GM21576 (cell line): ENCODE measurements around the gene PDS5A.
"Not testable (repeated sequence)": the region's sequence is repeated elsewhere in the genome, so short reads cannot be mapped to it uniquely, and the experiment has no call there.

ENCODE experiments used
- ATAC-seq: cut with Tn5 transposase; IDR thresholded peaks from one replicate; pipeline ENCODE4 v1.9.1; 2021; ENCODE audit warnings: mild to moderate bottlenecking, moderate library complexity; ENCODE audit not compliant: unreplicated experiment

Gene PDS5A

DNA sequence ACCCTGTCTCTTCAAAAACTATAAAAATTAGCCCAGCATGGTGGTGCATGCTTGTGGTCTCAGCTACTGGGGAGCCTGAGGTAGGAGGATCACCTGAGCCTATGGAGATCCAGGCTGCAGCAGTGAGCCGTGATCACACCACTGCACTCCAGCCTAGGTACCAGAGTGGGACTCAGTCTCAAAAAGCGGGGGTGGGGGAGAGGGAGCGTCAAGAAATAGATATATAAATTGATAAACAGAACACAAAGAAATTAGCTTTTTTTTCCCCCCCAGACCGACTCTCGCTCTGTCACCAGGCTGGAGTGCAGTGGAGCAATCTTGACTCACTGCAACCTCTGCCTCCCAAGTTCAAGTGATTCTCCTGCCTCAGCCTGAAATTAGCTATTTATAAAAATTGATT is 14.1 kb downstream of the PDS5A start:
- no peak for ATAC-seq

DNA sequence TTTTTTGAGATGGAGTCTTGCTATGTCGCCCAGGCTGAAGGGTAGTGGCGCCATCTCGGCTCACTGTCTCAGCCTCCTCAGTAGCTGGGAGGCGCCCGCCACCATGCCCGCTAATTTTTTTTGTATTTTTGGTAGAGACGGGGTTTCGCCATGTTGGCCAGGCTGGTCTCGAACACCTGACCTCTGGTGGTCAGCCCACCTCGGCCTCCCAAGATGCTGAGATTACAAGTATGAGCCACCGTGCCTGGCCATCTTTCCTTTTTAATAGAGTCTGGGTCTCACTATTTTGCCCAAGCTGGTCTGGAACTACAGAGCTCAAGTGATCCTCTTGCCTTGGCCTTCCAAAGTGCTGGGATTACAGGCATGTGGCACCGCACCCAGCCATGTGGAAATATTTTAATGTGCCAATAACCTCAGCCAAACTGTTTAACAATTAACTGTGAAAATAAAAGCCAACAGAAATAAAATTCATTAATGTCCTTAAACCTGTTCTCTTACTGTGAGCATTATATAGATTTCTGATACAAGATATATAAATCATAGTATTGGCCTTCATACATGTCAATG is 16.3 kb downstream of the PDS5A start:
- ATAC-seq: no peak

DNA sequence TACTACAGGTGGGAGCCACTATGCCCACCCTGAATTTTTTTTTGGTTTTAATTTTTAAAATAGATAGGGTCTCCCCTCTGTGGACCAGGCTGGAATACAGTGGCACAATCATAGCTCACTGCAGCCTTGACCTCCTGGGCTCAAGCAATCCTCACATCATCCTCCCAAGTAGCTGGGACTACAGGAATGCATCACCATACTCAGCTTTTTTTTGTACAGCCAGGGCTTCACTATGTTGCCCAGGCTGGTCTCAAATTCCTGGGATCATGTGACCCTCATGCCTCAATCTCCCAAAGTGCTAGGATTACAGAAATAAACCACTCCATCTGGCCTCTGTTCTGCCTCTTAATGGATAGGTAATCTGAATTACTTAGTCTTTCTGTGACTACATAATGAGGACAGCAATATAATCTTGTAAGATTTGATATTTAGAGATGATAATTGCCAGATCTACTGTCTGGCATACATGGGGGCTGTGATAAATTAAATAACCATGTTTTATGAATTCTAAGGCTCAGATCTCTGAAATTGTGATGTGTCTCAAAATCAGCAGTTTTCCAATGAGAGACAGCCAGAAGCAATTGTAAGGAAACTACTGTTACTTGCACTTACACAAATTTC is 26.7 kb downstream of the PDS5A start:
- no peak for ATAC-seq

DNA sequence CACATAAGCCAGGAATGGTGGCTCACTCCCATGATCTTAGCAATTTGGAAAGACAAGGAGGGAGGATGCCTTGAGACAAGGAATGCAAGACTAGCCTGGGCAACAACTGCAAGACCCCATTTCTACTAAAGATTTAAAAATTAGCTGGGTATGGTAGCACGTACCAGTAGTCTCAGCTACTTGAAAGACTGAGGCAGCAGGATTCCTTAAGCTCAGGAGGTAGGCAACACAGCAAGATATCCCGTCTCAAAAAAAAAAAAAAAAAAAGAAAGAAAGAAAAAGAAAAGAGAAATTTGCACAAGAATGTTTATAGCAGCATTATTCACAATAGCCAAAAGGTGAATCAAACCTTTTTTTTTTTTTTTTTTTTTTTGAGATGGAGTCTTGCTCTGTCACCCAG is 29.7 kb downstream of the PDS5A start:
- ATAC-seq: no peak

DNA sequence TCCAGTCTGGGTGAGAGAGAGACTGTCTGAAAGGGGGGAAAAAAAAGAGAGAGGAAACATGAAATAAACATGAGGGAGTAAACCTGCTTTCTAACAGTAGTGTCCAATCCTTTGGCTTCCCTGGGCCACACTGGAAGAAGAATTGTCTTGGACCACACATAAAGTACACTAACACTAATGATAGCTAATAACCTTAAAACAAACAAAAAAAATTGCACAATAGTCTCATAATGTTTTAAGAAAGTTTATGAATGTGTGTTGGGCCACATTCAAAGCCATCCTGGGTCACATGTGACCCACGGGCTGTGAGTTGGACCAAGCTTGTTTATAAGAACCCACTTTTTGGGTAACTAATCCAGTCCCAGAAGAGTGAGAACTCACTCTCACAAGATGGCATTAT is 30.3 kb downstream of the PDS5A start:
- ATAC-seq: no peak

DNA sequence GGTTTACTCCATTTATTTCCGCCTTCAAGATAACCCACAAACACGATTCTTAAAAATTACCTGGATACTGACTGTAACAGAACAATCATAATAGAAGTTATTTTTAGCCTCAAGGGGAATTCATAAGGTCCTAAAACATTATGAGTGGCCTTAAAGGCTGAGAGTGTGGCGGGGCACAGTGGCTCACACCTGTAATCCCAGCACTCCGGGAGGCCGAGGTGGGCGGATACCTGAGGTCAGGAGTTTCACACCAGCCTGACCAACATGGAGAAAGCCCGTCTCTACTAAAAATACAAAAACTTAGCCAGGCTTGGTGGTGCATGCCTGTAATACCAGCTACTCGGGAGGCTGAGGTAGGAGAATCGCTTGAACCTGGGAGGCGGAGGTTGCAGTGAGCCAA is 33.5 kb downstream of the PDS5A start:
- not testable (repeated sequence) for ATAC-seq

DNA sequence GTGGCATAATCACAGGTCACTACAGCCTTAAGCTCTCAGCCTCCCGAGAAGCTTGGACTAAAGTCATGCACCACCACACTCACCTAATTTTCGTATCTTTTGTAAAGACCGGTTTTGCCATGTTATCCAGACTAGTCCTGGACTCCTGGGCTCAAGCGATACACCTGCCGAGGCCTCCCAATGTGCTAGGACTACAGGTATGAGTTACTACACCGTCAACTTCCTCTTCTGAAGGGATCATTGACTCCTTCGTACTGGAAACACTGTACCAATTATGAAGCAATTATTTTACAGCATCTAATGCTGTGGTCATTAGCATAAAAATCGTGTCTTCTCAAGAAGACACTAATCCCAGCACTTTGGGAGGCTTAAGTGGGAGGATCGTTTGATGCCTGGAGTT is 35.2 kb downstream of the PDS5A start:
- no peak for ATAC-seq

DNA sequence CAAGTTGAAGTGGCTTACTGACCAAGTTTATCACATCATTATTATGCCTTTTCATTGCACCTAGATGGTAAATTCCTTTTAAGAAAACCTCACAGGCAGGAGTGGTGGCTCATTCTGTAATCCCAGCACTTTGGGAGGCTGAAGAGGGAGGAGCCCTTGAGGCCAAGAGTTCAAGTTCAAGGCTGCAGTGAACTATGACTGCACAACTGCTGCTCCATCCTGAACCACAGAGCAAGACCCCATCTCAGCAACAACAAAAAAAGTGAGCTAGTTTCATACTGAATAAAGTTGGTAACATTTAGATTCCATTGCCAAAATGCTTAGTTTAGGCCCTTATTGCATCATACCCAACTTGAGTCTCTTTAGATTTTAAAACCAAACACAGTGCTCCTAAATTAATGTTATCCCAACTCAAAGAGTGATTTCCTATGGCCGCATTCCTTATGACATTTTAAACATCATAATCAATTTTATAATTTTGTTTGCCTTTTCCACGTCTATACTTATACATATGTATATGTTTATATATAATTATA is 36.0 kb downstream of the PDS5A start:
- ATAC-seq: no peak

DNA sequence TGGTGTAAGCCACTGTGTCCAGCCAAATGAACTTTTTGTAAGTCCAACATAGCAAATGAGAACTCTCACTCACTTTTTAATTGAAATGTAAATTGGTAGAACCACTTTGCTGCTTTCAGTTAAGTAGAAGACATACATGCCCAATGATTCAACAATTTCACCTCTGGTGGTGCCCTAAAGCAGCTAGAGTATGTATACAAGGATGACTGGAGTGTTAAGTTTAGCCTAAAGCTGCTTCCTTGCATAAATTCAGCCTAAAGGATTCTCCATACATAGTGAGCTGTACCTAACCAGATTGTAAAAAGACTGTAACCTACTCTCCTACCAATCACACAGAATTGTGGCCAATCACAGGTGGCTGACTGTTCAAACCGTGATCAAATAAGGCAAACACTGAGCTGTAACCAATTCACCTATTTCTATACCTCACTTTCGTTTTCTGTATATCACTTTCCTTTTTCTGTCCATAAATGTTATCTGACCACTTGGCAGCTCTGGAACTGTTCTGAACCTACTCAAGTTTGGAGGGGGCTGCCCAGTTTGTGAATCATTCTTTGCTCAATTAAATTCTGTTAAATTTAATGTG is 39.9 kb downstream of the PDS5A start:
- ATAC-seq: no peak

DNA sequence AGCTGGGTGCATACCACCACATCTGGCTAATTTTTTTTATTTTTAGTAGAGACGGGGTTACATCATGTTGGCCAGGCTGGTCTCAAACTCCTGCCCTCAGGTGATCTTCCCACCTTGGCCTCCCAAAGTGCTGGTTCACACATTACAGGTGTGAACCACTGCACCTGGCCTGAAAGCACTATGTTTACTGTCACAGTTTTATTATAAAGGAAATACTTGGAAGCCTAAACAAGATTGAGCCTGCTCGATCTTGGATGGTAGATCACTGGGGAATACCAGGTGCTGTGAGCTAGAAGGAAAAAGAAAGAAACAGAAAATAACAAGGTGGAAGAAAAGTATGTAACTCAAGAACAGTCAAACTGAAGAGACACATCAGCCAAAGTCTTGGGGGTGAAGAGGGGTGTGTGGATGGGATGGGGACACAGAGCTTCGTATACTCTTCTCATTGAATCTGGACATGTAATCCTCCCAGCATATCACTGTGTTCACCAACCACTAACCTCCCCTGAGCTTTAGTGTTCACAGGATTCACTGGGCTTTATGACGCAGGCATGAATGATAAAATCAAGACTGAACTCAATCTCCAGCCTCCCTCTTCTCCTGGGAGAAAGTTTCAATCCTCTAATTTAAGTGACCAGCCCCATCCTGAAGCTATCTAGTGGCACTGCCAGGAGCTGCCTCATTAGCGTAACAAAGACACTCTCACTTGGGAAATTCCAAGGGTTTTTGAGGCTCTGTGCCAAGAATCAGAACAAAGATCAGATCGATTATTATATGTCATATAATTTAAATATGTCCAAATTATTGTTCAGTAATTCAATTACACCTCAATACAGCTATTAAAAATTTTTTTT is 40.9 kb downstream of the PDS5A start:
- no peak for ATAC-seq

DNA sequence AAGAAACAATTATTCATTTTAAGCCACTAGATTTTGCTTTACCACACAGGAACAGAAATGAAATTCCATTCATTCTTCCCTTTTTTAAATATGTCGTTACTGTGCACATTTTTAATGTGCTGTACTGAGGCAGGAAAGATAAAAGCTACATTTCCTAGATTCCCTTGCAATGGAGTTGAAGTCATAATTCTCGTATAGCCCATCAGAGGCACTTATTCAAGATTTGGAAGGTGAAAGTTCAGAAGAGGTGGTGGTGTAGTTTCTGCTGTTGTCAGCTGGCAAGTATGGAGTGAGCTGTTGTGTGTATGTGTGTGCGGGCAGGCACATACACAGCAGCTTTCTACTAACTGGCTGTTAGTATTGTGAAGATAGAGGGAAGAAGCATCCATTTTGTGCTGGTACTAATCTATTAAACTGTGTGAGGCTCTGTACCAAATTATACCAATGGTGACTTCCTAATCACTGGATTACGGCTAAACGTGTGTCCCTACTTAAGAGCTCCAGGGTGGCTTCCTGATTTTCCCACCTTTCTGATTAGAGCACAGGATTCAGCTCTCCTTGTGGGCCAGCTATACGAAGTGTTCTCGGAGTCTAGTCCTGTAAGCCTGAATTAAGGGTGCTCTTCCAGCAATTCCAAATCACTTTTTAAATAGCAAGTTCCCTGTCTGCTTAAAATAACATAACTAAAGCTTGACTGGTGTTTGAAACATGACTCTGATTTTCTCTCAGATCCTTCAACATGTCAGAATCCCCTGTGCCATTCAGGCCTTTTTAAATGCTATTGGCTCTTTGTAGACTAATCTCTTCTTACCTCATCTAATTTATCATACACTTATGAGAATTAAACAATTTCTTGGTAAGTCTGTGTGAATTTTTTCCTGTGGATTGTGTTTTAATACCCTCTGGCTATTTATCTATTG is 43.8 kb downstream of the PDS5A start:
- ATAC-seq: no peak

DNA sequence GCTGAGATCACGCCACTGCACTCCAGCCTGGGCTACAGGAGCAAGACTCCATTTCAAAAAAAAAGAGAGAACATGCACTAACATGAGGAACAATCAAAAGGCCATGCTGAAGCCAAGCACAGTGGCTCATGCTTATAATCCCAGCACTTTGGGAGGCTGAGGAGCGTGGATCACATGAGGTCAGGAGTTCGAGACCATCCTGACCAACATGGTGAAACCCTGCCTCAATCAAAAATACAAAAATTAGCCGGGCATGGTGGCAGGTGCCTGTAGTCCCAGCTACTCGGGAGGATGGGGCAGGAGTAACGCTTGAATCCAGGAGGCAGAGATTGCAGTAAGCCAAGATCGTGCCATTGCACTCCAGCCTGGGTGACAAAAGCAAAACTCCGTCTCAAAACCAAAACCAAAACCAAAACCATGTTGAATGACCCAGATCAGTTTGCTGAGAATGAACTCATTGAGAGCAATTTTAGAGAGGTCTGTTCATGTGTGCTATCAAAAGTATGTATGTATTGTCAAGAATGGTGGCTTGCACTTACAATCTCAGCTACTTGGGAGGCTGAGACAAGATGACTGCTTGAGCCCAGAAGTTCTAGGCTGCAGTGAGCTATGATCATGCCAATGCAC is 44.8 kb downstream of the PDS5A start:
- no peak for ATAC-seq

DNA sequence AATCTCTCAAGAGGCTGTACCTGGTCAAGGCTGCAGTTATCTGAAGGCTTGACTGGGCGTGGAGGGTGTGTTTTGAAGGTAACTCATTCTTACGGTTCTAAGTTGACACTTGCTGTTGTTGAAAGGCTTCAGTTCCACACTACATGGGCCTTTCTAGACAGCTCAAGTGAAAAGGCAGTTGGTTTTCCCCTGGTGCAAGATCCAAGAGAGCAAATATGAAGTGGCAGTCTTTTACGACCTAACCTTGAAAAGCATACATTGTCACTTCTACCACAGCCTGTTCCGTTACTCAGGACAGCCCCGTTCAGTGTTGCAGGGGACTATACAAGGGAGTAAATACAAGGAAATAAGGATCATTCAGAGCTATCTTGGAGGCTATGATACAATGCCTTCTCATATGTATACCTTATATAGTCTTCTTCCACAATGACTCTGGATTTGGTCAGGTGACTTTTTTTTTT is 46.2 kb downstream of the PDS5A start:
- peak; percentile 47 for ATAC-seq

DNA sequence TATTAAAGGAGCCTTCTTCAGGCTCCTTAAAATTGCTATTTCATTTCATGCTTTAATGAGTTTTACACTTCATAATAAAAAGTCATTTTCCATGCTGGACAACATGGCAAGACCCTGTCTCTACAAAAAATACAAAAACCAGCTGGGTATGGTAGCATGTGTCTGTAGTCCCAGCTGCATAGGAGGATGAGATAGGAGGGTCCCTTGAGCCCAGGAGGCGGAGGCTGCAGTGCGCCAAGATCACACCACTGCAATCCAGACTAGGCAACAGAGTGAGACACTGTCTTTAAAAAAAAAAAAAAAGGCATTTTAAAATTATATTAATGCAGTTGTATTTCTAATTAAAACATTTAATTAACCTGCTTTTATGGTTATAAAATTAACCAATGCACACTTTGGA is 49.2 kb downstream of the PDS5A start:
- ATAC-seq: no peak

DNA sequence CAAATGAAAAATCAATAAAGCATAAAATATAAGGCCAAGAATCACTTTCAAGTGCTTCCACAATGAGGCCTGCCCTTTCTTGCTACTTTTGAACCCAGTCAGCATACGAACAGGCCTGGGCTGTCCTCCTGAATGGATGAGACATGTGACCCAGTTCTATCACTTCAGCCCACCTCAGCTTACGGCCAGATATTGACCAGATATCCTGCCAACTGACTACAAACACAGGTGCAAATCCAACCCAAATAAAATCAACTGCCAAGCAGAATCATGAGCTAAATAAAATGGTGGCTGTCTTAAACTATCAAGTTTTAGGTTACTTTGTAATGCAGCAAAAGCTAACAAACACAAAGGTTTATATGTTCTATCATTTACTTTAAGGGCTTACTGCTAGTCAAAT is 53.7 kb downstream of the PDS5A start:
- no peak for ATAC-seq

DNA sequence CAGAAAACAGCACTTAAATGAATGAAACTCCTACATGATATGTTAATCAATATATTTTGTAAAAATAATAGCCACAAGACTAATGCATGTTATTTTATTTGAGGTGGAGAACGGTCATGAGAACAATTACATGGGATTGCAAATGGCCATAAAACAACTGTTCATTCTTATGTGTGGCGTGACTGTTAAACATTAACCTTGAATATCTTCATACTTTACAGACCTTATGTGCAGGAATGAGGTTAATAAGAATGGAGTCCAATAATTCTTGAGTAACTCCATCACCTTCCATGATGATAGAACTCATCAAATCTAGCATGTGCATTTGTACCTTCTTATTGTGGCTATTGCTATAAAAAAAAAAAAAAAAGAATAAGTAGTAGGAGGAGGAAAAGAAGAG is 55.3 kb downstream of the PDS5A start:
- no peak for ATAC-seq

DNA sequence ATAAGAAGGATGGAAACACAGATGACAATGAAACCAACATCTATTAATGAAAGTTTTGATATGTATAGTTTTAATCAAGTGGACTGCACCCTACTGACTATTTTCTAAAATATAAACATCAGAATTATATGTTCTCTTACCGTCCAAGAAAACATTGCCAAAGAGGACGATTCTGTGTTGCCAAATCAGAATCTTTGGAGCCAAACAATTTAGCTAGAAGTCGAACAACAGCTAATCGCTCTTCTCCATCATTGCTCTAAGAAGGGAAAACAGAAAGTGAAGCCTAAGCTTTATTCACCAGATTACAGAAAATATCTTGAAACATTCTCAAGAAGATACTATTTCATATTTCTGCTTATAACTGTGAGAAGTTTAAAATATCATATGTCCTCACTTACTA is 64.2 kb downstream of the PDS5A start:
- ATAC-seq: no peak

DNA sequence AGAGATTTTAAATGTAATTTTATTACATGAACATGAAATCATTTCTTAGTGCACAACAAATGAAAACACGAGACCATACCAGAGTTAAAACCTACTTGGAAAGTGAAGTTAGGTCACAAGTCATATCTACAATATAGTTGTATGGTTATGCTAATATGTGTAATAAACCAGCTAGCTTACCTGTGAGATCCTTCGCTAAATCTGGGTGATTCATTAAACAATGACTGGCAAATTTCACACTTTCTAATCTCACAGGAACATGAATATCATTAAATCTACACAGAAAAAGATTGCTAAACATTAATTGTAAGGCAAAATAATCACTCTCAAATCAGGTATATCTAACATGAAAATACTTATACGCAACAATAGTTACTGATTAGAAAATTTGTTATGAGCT is 67.6 kb downstream of the PDS5A start:
- no peak for ATAC-seq

DNA sequence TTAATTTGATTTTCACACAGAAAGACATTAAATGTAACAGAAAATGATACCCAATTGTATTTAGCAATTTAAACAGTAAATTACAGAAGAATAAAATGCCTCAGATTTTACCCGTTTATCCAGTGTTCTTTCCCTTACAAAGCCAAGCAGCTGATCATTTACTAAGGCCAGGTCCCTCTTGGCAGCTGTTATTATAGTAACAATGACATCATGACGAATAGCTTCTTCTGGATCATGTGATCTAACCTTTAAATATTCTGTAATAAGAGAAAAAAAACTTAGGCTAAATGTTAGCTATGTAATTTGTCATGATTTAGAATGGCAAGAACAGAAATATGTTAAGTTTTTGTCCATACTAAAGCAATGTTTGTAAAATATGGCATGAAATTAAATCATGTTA is 69.4 kb downstream of the PDS5A start:
- no peak for ATAC-seq

DNA sequence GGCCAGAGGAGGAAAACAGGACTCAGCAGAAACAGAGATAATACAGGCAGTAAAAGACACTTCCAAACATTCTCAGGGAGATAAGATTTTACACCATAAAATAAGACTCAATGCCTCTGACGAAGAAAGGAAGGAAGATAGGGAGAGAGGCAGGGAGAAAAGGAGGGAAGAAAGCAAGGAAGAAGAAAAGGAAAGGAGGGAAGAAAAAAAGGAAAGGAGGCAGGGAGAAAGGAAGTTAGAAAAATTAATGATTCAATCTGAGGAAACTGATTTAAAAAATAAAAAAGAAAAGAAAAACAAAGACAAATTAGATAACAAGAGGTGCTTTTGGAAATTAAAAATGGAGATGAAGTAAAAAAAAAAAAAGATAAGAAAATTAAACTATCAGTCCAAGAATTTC is 72.1 kb downstream of the PDS5A start:
- no peak for ATAC-seq
